GM23248 (cell line): Measurements from ENCODE around the gene ZNF689.

Experiments
- EZH2 ChIP-seq: fragments of 200-600 bp; sonication (generic); IDR thresholded peaks from 2 replicates; pipeline ENCODE4 v1.6.1; 2018; ENCODE audit warnings: antibody characterized with exemption, mild to moderate bottlenecking; ENCODE audit not compliant: insufficient read depth, poor library complexity, severe bottlenecking
- EZH2phosphoT487 ChIP-seq: fragments of 200-600 bp; sonication (generic); IDR thresholded peaks from 2 replicates; pipeline ENCODE4 v1.6.1; 2018; ENCODE audit warnings: antibody characterized with exemption, moderate library complexity, mild to moderate bottlenecking, low read depth; ENCODE audit not compliant: insufficient read depth

GRCh38 chr16:30581457-30581856 lies 28.7 kb downstream of the ZNF689 start:
- no peak for TF ChIP-seq EZH2phosphoT487
- TF ChIP-seq EZH2: no peak
